NCI-H446 (cell line): ENCODE measurements around the gene MAGI1.

Experiments
- DNase-seq, 2 experiments: peaks; one replicate each; lab custom pipeline; 2025; lab: John Stamatoyannopoulos, UW

Gene MAGI1

DNA sequence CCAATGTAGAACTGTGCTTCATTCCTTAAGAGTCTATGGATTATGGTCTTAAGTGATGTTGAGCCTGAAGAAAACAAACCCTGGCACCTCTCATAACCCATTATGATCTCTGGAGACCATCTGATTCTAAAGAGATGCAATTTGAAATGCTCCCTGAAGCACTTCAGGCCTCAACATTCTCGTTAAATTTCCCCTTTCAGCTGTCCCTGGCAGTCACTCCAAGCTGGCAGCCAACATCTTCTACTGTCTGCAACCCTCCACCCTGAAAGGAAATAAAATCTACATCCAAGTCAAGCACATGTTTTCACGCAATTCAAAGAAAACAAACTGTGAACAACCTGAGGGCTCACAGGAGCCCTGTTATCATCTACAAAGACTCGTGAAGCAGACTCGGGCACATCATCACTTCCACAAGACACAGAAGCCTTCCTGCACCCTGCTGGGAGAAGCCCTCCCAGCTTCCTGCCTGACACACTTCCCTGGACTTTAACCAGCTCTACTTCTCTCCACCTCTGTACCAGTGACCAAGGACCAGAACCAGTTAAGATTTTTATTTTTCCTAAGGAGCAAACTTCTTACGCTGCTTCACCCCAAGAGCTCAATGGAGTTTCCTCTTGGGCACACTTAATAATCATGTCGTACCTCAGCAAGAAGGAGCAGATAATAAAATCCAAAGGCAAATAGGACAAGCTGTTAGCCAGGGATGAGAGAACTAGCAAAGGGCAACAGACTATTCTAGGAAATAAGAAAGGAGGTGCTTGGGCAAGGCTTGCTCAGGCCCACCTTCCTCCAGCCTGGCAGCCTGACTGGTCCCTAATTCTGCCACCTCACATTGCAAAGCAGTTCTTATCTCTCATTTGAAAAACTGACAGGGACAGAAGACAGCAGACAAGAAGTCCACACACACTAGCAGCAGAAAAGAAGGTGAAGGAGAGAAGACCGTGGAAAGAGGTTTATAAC lies 67.1 kb downstream of the MAGI1 start:
- no peak for DNase-seq

DNA sequence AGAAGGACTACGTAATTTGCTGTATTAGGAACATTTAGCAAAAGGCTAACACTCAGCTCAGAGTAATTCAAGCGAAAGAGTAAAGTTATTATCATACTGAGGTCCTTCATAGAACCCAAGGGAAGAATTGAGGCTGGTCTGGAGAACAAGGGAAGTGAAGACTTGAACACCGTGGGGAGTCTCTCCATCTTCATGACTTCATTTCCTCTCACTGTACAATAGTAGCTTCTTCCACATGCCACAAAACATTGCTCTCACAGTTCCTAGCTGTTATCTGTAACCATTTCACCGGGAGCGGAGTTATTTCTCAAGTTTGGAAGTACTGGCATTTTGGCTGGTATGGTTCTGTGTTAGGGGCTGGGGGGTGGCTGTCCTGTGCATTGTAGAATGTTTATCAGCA lies 69.7 kb downstream of the MAGI1 start:
- DNase-seq, result no peak

DNA sequence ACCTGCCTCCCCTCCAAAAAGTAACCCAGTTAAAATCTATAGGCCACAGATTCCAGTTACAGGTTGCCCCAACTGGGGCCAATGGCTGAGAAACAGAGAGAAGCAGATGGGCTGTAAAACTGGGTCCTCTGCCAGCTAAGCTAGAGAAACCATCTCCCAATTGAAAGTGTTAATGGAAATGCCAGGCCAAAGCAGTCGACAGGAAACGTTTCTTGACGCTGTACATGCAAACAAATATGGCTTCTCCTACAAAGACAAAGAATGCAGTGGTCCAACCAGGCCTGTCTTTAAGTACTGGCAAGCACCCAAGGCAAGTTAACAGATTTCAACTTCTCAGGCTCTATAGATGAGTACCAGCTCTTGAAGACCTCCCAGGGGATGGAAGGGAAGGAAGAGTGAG lies 71.3 kb downstream of the MAGI1 start:
- no peak for DNase-seq

DNA sequence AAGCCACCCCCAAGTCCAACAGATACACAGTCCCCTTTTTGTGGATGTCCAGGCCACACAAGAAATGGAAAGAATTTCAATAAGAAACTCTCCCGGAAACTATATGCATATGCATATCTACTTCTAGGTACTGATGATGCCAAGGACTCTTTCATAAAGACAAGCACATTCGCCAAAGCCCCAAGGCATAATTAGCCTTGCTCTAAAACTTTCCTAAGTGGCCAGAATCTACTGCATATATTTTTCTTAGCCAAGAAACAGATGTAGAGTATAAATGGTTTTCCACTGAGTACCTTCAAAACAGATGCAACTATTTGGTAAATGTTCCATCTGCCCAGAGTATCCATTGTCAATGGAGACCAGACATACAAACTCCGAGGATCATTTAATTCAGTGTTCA lies 73.9 kb downstream of the MAGI1 start:
- DNase-seq, result no peak

DNA sequence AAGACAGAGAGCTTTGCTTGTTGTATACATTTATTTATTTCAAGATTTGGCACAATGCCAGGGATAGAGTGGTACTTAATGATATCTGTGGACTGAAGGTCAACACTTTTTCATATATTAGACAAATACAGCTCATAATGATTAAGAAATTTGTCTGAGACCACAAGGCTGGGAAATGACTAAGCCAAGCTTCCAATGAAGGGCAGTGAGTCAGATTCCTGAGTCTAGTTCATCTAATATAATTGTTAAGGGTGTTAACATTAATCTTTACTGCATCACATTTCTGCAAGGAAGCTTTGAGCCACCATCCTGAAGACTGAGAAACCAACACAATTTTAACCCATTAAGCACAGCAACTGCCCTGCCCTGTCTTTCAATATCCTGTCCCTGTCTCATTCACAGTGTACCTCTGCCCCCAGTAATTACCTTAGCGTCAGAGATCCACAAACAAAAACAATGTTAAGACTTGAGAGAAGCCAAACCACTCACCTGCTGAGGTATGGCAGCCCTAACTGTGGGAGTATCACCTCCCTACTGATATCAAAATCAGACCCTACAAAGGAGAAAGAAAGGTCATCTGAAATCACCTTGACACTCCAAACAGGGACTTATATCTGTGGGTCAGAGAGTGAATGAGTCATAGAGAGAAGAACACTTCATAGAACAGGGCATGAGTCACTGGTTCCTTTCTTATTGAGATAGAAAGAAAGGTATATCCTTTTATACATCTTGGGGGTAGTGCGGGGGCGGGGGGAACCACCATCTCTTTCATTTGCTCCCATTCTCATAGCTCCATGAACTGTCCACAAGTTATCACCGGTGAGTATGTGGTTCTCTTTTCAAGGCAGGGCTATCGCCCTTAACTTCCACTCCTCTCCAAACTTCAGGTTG lies 74.7 kb downstream of the MAGI1 start:
- no peak for DNase-seq

DNA sequence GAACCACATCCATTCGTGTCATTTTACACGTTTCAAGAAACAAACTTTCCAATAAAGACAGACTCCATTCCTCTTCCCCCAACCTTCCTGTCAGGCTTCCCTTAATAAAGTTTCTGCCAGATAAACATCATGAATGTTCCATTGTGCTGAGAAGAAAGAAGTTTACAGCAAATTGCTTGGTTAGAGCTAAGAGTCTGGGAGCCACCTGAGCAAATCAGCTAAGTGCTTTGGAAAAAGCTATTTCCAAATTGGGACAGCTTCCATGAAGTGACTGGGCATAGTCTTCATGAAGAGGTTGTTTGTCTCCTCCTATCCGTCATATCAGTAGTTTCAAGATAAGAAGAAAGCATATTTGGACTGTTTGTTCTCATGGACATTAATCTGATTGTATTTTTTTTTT lies 77.0 kb downstream of the MAGI1 start:
- DNase-seq, result no peak

DNA sequence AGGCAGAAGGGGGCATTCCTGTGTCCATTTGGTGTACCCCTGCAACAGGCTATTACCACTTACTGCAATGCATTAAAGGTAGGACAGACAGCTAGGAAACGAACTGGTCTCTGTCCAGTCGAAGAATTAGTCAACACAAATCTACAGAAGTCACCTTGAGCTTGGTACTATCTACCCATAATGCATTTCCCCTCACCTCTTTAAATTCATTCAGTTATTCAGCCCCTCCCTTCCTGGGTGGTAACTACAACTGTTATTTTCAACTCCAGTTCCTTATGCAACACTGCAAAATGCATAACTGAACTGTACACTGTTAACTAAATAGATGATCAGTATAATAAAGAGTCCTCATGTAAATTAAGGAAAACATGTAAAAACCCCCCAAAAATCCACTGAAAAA lies 77.6 kb downstream of the MAGI1 start:
- no peak for DNase-seq

DNA sequence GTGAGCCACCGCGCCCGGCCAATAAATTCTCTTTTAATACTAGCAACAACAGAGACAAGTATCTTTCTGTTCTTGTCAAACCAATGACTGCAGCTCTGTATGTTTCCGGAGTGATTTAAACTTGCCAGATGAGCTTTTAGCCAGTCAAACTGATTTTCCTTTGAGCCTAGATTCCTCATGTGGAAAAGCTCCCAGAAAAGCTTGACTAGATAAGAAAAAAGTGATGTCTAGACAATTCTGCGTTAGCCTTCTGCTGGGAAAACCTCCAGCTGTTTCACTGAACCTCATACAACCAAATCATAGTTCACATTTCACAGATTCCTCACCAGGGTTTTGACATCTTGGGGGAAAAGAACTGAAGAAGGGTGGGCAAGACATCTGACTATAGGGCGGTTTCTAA lies 78.6 kb downstream of the MAGI1 start:
- DNase-seq, result no peak

DNA sequence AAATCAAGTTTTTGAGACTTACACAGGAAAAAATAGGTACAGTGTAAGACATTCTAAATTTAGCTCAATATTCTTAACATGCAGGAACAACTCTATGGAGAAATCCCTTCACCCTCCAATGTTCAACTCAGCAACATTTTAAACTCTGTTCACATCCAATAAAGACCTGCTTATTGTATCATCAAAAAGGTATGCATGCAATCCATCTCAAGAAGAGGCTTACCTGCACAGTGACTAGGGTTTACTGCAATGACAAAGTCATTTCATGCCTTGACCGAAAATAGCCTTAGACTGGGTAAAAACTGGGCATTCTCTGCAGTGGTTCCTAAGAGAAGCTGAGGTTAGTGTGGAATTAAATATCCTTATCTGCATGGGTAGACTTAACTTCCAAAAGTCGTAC lies 80.5 kb downstream of the MAGI1 start:
- DNase-seq, result no peak

DNA sequence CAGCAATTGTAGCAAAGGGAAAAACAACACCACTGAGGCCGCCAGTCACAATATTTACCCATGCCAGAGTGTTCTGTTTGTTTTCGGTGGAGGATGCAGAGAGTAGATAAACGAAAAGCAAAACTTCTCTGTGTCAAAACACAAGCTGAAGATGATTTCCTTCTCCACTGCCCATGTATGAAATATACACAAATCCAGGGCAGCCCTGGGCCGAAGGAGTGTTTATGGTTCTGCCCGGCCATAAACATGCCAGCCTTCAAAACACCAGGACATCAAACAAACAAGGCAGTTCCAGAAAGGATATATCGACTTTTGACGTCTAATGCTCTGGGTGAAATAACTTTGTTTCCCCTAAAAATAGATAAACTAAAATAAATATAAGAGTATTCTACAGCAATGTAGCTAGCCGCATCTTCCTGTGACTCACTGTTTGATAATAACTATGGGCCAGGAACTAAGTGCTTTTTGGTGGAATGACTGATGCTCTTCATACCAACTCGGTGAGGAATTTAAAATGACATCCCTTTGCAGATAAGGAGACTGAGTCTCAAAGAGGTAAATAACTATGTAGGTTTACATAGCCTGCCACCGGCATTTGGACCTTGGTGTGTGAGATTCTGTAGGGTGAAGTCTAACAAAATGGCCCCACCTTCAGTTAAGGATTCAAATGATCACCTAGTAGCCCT lies 82.8 kb downstream of the MAGI1 start:
- no peak for DNase-seq

DNA sequence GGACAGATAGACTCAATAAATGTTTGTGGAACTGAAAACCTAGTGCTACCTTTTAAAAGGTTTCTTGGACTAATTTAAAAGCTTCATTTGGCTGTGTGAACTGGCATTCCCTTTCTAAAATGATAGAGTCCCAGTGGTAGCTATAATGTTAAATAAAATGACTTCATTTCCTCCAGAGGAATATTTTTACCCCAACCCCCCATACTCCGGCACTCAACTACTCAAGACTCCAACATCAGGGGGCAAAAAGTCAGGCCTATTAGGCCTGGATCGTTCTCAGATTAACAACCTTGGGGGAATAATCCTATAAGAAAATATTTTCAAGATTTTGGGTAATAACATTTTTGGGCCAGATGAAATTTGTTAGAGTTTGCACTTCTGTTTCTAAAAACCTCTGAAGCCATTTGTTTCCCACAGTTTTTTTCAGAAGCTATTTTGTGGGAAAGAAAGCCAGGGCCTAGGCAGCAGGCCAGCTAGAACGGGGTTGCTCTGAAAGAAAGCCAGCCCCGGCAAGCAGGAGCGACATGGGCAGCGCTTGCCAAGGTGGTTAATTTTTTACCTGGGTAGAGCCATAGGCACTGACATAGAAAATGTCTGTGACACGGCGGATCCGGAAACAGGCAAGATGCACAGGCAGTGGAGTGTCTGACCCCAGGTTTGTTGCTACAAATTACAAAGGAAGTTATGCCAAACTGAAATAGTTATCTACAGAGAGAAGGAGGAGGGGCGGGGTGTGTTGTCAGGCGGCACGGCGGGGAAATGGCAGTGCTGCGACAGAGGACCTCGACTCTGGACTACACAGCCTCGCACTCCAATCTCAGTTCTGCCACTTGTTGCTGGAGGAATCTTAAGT lies 84.6 kb downstream of the MAGI1 start:
- DNase-seq, result no peak

DNA sequence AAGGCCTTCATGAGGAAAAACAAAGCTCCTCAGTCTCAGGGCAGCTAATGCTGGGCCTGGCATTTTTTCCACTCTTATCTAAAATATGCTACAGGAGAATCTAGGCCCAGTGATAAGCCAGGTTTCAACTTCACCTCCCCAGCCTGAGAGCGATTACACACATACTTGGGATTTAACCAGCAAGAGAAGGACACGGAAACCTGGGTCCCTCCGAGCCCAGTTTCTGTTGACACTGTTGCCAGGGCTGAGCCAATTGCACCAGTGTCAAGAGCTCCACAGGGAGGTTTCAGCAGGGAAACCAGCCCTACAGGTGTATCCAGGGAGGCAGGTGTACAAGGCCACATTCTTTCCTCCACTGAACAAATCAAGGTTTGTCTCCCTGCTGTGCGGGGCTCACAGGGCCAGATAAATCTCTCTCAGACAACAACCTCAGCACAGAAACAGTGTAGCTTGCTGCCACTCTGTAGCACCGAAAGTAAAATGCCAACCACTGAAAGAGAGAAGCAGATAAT lies 85.4 kb downstream of the MAGI1 start:
- DNase-seq, result no peak

DNA sequence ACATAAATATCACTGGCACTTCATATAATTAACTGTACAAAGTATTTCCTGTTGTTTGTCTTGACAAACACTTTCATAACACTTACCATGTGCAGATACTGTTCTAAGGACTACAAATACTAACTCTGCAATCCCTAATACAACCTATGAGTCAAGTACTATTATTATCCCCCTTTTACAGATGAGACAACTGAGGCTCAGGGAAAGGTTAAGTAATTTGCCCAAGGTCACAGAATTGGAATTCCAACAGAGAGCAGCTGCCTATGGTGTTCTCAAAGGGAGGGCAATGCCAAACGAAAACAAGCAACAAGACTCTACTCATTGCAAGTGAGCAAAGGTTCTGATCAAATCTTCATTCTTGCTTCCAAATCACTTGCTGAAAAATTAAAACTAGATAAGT lies 85.9 kb downstream of the MAGI1 start:
- no peak for DNase-seq

DNA sequence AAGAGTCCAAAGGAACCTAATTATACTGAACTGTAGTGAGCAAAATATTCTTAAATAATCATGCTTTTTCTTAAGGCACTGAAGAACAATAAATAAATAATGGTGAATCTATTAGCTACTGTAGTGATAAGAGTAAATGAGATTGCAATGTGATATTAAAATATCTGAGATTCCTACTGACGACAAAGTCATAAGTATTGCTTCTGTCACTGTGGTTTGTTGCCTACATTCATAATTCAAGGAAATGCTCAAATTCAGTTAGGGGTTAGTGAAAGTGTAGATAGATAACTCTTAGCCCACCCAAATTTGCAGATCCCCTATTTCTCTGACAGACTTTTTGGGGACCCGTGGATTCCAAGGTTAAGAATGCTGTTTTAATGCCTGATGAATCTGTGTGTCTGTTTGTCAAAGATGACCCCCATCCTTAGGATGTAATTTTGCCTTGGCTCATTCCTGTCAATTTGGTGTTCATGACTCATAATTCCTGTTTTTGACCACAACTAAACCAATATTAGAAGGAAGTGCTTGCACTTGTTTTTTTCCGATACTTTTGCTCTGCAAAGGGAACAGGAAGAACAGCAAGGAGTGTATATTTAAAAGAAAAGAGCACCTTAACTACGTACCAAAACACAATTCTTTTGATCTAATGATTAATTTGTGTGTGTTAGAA lies 86.7 kb downstream of the MAGI1 start:
- no peak for DNase-seq

DNA sequence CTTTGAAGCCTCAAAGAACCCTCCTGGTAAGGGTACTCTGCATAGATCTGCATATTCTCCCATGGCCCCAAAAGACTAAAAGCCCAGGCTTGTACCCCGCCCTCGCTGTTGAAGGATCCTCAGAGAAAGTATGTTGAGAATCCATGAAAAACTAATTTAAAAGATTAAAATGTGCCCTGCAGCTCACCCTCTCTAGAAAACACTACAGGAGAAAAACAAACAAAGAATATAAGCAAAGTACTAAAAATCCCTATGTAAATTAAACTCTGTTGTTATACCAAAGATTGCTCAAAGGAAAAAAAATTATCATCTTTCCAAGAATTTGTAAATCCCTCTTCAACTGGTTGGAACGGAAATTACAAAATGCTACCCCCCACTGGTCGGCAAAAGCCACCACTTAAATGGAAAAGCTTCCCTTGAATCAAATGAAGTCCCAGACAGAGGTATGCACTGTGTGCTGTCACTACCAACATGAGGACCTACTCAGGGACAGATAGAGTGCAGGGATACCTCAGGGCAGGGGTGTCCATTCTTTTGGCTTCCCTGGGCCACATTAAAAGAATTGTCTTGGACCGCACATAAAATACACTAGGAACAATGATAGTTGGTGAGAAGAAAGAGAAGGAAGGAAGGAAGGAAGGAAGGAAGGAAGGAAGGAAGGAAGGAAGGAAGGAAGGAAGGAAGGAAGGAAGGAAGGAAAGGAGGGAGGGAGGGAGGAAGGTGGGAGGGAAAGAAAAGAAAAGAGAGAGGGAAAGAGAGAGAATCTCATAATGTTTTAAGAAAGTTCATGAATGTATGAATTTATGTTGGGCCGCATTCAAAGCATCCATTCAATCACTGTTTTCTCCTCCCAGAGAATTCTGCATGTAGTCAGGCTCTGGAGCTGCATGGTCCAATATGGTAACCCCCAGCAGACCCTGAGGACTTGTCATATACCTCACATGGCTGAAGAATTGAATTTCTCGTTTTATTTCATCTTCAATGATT lies 88.1 kb downstream of the MAGI1 start:
- no peak for DNase-seq

DNA sequence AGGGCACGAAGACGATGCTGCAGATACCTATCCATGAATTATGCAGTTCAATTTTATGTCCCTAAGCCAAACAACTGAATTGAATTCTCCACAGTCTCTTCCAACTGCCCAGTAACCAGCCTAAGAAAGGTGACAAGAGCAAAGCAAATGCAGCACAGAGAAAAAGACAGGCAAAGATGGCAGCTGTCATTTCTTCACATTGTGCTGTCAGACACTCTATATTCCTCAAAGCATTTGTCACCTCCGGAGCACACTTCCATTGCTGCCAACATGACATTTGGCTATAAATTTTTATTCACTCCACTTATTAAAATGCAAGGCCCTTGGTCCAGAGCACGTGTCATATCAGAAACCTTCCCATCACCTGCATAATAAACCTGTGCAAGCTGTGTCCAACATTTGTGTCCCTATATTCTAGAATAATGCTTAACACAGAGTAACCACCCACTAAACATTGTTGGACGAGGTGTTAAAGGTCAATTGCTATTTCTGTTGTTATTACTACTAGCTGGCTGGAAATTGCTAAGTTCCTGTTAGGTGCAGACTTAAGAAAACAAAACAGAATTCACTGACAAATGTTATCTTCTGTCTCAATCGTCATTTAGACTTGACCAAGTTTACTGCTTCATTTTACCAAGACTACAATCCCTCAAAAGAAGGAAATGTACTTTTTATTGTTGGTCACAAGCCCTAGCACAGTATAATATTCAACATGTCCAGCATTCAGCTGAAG lies 89.7 kb downstream of the MAGI1 start:
- DNase-seq, result no peak

DNA sequence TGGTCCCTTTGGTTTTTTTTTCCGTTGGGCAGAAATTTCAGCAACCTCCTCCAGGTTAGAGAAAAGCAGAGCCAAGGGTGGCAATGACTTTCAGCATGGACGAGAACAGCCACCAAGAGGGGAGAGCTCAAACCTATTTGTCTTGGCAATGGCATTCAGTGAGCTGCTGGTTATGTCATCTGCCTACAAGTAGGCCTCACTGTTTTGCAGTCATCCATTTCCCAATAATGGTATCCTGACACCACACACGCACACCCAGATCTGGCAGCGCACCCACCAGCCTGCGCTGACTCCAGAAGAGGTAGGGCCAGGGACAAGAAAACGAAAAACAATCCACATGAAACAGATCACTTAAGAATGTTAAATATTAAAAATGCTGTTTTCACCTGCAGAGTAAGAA lies 92.3 kb downstream of the MAGI1 start:
- no peak for DNase-seq

DNA sequence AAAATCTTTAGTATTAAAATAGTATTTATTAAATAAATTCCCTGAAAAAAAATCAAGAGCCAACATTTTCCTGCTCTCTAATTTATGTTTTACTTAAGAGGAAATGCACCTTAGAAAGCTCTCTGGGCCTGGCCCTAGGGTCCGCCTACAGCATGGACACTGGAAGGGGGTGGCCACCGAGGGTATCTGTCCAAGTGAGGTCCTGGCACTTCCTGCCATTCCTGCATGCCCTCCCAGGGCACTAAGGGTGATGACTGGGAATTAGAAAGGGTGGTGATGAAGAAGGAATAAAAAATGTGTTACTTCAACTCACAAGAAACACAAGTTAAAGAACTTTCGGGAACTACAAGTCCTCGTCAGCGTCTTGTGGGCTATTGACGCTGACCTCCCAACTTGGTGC lies 92.8 kb downstream of the MAGI1 start:
- no peak for DNase-seq

DNA sequence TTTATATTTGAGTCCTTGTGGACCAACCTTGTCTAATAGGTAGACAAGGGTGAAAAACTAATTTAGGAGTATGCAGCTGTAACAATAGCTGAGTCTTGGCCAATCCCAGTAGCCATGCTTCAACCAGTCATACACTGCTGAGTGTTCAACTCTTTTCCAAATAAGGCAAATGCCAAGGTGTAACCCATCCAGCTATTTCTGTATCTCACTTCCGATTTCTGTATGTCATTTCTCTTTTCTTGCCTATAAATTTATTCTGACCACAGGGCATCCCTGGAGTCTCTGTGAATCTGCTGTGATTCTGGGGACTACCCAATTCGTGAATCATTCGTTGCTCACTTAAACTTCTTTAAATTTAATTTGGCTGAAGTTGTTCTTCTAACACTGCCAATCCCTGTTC lies 93.2 kb downstream of the MAGI1 start:
- no peak for DNase-seq
